ENCODE data around the gene FCMR.

FCMR gene

DNA sequence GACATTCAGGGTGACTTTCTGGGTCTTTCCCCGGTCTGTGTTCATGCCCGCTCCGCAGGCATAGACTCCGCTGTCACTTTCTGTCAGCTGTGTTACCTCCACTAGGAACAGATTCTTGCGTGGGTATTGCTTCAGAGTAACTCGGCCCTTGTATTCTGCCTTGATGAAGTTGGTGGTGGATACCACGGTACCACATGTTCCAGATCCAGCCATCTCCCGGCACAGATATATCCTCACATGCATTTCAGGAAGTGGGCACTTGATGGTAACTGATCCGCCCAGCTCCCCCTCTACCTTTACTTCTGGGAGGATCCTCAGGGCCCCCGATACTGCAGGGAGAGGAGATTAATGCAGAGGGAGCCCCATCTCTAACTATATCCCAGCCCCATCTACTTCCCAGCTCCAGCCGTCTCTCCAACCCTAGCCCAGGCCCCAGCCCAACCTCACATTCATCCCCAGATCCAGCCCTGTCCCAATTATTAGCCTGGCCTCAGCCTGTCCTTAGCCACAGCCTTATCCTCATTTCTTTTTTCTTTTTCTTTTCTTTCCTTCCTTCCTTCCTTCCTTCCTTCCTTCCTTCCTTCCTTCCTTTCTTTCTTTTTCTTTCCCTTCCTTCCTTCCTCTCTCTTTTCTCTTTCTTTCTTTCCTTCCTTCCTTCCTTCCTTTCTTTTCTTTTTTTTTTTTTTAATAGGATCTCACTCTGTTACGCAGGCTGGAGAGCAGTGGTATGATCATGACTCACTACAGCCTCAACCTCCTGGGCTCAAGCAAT lies 7.8 kb downstream of the FCMR start:
- H3K4me1 ChIP-seq: peaks cover 83% of the 10 kb centered on the region
- peaks cover 20% of the 10 kb centered on the region for H3K27me3 ChIP-seq
- no peaks in the 10 kb centered on the region for H3K9me3 ChIP-seq
- H3K27ac ChIP-seq: no peak overlapping the region
- no peak for TF ChIP-seq Cebpa-rat (IDR thresholded peaks at IDR 0.05)
- H3K4me2 ChIP-seq: peak overlapping the region; percentile 38
- H3K9ac ChIP-seq: no peak overlapping the region
- peaks cover 18% of the 10 kb centered on the region for H3K36me3 ChIP-seq
- peaks cover 32% of the 10 kb centered on the region for H4K20me1 ChIP-seq
- no peak overlapping the region for H3K4me3 ChIP-seq

DNA sequence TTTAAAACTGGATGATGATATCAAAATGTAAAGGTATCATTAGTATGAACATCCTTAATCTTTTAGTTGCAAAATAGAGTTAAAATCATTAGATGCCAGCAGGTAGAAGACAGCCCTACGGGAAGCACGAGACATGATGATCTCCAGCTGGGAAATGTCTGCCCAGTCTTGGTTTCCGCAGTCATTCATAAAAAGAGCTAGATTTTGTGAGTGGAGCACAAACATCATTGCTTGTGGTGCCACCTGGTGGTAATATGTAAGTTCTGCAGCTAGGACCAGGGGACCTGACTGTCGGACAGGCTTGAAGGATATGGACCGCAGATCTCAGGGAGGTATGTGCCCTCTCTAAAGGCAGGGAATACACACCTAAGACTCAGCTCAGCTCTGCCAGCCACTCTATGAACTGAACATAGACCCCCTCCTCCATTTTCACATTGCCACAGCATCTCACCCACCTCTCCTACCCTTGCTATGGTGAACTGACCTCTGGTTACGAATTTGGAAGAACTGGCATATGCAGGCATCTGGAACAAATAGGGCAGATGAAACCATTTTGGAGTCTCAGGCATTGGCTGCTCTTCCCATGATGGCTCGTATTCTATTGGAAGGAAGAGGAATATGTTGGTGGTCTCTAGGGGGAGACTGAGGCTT lies 9.2 kb downstream of the FCMR start:
- Histone ChIP-seq H3K9ac (no peak overlapping the region), H3K4me2 (0 out of 2 replicates have a peak overlapping the region, but pooled peaks have one; percentile 10), H4K20me1 (peaks cover 44% of the 10 kb centered on the region), H3K27me3 (peaks cover 33% of the 10 kb centered on the region), H3K9me3 (no peaks in the 10 kb centered on the region), H3K36me3 (peaks cover 26% of the 10 kb centered on the region), H3K4me3 (no peak overlapping the region), H3K4me1 (peaks cover 71% of the 10 kb centered on the region), H3K27ac (no peak overlapping the region)
- TF ChIP-seq Cebpa-rat (IDR thresholded peaks at IDR 0.05): no peak

DNA sequence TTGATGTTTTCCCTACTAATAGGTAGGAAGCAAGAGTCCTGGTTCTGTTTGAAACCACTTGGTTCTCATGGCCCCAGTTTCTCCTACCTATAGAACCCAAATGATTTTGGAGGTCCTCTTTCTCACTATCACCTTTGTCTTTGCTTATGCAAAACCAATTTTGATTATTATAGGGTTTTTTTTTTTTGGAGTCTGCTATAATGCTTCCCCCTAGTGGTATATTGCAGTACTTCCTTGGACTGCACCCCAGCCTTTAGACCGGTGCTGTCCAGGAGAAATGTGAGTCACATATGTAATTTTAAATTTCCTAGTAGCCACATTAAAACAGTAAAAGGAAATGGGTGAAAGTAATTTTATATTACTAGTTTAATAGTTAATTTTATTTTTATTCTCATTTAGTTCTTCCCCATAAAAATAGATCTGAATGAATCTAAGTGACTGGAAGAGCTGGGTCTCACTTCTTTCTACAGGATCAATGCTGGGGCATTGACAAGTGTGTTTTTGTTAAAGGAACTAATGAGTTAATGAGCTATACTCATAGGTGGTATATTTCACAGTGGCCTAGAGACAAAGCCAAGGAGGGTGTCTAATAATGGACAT lies 10.6 kb downstream of the FCMR start:
- peaks cover 48% of the 10 kb centered on the region for H4K20me1 ChIP-seq
- H3K36me3 ChIP-seq: peaks cover 25% of the 10 kb centered on the region
- no peak for TF ChIP-seq Cebpa-rat (IDR thresholded peaks at IDR 0.05)
- H3K4me3 ChIP-seq: no peak overlapping the region
- H3K9ac ChIP-seq: no peak overlapping the region
- no peaks in the 10 kb centered on the region for H3K9me3 ChIP-seq
- no peak overlapping the region for H3K27ac ChIP-seq
- H3K4me1 ChIP-seq: peaks cover 63% of the 10 kb centered on the region
- H3K4me2 ChIP-seq: no peak overlapping the region
- H3K27me3 ChIP-seq: peaks cover 36% of the 10 kb centered on the region

- Histone ChIP-seq H3K9me3 (no peaks in the 10 kb centered on the region), H3K4me2 (peak overlapping the region; percentile 89), H3K4me1 (peaks cover 63% of the 10 kb centered on the region), H4K20me1 (peaks cover 59% of the 10 kb centered on the region), H3K4me3 (peak overlapping the region; percentile 63), H3K9ac (0 out of 2 replicates have a peak overlapping the region, but pooled peaks have one; percentile 38), H3K36me3 (peaks cover 28% of the 10 kb centered on the region), H3K27me3 (peaks cover 36% of the 10 kb centered on the region), H3K27ac (no peak overlapping the region)
- TF ChIP-seq Cebpa-rat (IDR thresholded peaks at IDR 0.05): no peak
Observed at GRCh38 chr1:206909883-206910318, 11.8 kb downstream of the FCMR start.

GRCh38 chr1:206909161-206909882 lies 12.4 kb downstream of the FCMR start:
- Histone ChIP-seq H3K4me2 (peak overlapping the region; percentile 89), H4K20me1 (peaks cover 59% of the 10 kb centered on the region), H3K36me3 (peaks cover 33% of the 10 kb centered on the region), H3K4me1 (peaks cover 60% of the 10 kb centered on the region), H3K9ac (0 out of 2 replicates have a peak overlapping the region, but pooled peaks have one; percentile 38), H3K9me3 (no peaks in the 10 kb centered on the region), H3K27me3 (peaks cover 36% of the 10 kb centered on the region), H3K4me3 (peak overlapping the region; percentile 63), H3K27ac (no peak overlapping the region)
- no peak for TF ChIP-seq Cebpa-rat (IDR thresholded peaks at IDR 0.05)

DNA sequence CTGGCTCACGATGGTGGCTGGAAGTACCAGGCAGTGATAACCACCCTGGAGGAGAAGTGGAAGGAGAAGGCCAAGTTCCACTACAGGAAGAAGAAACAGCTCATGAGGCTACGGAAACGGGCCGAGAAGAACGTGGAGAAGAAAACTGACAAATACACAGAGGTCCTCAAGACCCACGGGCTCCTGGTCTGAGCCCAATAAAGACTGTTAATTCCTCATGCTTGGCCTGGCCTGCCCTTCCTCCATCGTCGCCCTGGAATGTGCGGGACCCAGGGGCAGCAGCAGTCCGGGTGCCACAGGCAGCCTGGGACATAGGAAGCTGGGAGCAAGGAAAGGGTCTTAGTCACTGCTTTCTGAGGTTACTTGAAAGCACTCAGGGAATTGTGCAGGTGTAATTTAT lies 13.7 kb downstream of the FCMR start:
- peaks cover 36% of the 10 kb centered on the region for H3K27me3 ChIP-seq
- H3K36me3 ChIP-seq: peaks cover 44% of the 10 kb centered on the region
- no peak overlapping the region for H3K4me3 ChIP-seq
- no peak overlapping the region for H3K9ac ChIP-seq
- no peak overlapping the region for H3K27ac ChIP-seq
- peaks cover 59% of the 10 kb centered on the region for H4K20me1 ChIP-seq
- H3K4me1 ChIP-seq: peaks cover 47% of the 10 kb centered on the region
- no peak overlapping the region for H3K4me2 ChIP-seq
- no peaks in the 10 kb centered on the region for H3K9me3 ChIP-seq
- no peak for TF ChIP-seq Cebpa-rat (IDR thresholded peaks at IDR 0.05)

GRCh38 chr1:206907304-206907991 lies 14.3 kb downstream of the FCMR start:
- Histone ChIP-seq H4K20me1 (peaks cover 59% of the 10 kb centered on the region), H3K4me3 (no peak overlapping the region), H3K36me3 (peaks cover 50% of the 10 kb centered on the region), H3K9ac (no peak overlapping the region), H3K4me1 (peaks cover 41% of the 10 kb centered on the region), H3K9me3 (no peaks in the 10 kb centered on the region), H3K27me3 (peaks cover 36% of the 10 kb centered on the region), H3K4me2 (no peak overlapping the region), H3K27ac (no peak overlapping the region)
- TF ChIP-seq Cebpa-rat (IDR thresholded peaks at IDR 0.05): no peak

DNA sequence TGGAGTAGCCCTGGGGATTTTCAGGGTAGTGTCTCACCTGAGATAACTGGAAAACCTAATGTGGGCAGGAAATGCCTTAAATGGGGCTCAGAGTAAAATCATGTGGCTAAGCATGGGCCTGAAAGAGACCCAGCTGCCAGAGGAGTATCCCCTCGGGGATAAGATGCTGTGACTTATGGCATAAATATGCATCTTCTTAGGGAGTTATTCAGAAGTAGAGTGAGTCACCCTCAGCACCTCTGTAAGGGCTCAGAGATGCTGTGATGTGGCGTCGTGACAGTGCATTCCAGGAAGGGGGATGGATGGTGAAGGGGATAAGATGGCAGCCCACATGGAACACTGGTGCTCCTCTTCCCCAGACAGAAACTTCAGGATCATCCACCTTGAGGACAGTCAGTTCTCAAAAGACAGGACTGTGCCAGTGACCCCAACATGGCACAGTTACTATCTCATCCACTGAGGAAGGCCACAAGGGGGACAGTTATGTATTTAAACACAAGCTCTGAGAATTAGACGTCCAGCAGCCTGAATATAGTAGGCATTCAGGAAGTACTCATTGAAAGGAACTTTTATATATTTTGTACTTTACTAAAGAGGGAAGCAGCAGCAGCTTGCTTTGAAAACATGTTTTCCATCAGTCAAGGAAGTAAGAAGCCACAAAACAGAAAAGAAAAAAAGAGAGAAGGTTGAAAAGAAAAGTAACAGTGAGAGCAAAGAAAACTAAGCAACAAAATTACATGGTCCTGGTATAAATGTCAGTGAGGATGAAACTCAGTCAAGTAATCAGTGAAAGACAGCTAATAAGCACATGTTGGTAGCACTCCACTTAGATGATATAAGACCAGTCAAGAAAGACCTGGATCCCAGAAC lies 16.2 kb downstream of the FCMR start:
- Histone ChIP-seq H3K36me3 (peaks cover 45% of the 10 kb centered on the region), H4K20me1 (peaks cover 42% of the 10 kb centered on the region), H3K27ac (no peak overlapping the region), H3K9me3 (no peaks in the 10 kb centered on the region), H3K9ac (no peak overlapping the region), H3K4me1 (peaks cover 35% of the 10 kb centered on the region), H3K4me2 (peak overlapping the region; percentile 71), H3K4me3 (no peak overlapping the region), H3K27me3 (peaks cover 32% of the 10 kb centered on the region)
- TF ChIP-seq Cebpa-rat (IDR thresholded peaks at IDR 0.05): no peak
